Osteocyte (in vitro differentiated cells): ENCODE measurements around the gene AVP. TPM values are rescaled to one million over a fixed set of nuclear protein-coding genes. Genes with fewer than 3 reads are reported as not detected.

Experiments
- DNase-seq: peaks from one replicate; pipeline ENCODE4 v3.0.0; 2021; ENCODE audit warnings: mixed read lengths; ENCODE audit not compliant: unreplicated experiment; ENCODE audit errors: extremely low spot score
- H3K27ac Mint-ChIP-seq: one replicate; pipeline ENCODE4 v1.8.0; 2021; ENCODE audit warnings: mild to moderate bottlenecking, mixed read lengths; ENCODE audit not compliant: unreplicated experiment
- H3K27me3 Mint-ChIP-seq: one replicate; pipeline ENCODE4 v1.8.0; 2021; ENCODE audit warnings: mixed read lengths; ENCODE audit not compliant: unreplicated experiment
- H3K36me3 Mint-ChIP-seq: one replicate; pipeline ENCODE4 v1.8.0; 2021; ENCODE audit warnings: mixed read lengths; ENCODE audit not compliant: unreplicated experiment
- H3K4me1 Mint-ChIP-seq: one replicate; pipeline ENCODE4 v1.8.0; 2021; ENCODE audit warnings: mixed read lengths; ENCODE audit not compliant: unreplicated experiment
- H3K4me3 Mint-ChIP-seq: one replicate; pipeline ENCODE4 v1.8.0; 2021; ENCODE audit warnings: mild to moderate bottlenecking, moderate library complexity, mixed read lengths; ENCODE audit not compliant: unreplicated experiment
- H3K9me3 Mint-ChIP-seq: one replicate; pipeline ENCODE4 v1.8.0; 2021; ENCODE audit warnings: mixed read lengths; ENCODE audit not compliant: unreplicated experiment
- CTCF ChIP-seq: fragments of 200-600 bp; sonication (generic); IDR thresholded peaks from 2 replicates; pipeline ENCODE4 v1.5.0; 2021; ENCODE audit warnings: antibody characterized with exemption, mild to moderate bottlenecking, moderate library complexity
- total RNA-seq: library from RNA; stranded (reverse); gene quantifications from 2 replicates; pipeline ENCODE4 v1.2.1, GENCODE V29; 2021

AVP gene
- total RNA-seq, 1 donor from 2014 or later, result not detected

- Mint-ChIP-seq H3K27ac (no peak overlapping the region), H3K36me3 (no peaks in the 10 kb centered on the region), H3K9me3 (no peaks in the 10 kb centered on the region), H3K27me3 (peaks cover 7% of the 10 kb centered on the region), H3K4me3 (no peak overlapping the region), H3K4me1 (no peaks in the 10 kb centered on the region)
- TF ChIP-seq CTCF, result no peak
- DNase-seq, result no peak
These were observed 11.8 kb downstream of the AVP start for GRCh38 chr20:3072530-3073250.

GRCh38 chr20:3071610-3072529, 12.7 kb downstream of the AVP start, which contains the start of gene OXT:
Gene OXT, plus strand, starts transcription at chr20:3071620. Its CDS starts 36 bp downstream, at chr20:3071656.
- DNase-seq, result no peak
- TF ChIP-seq CTCF, result no peak
- no peaks in the 10 kb centered on the region for H3K4me1 Mint-ChIP-seq
- H3K36me3 Mint-ChIP-seq, result no peaks in the 10 kb centered on the region
- H3K27ac Mint-ChIP-seq, result no peak within 1 kb of the TSS
- H3K27me3 Mint-ChIP-seq, result peaks cover 12% of the 10 kb centered on the region
- no peak within 1 kb of the TSS for H3K4me3 Mint-ChIP-seq
- H3K9me3 Mint-ChIP-seq, result no peaks in the 10 kb centered on the region

GRCh38 chr20:3071266-3071609, 13.3 kb downstream of the AVP start:
- TF ChIP-seq CTCF, result no peak
- Mint-ChIP-seq H3K36me3 (no peaks in the 10 kb centered on the region), H3K4me3 (no peak overlapping the region)

GRCh38 chr20:3070725-3071124, 13.8 kb downstream of the AVP start:
- no peak for TF ChIP-seq CTCF
- no peaks in the 10 kb centered on the region for H3K4me1 Mint-ChIP-seq
- no peaks in the 10 kb centered on the region for H3K36me3 Mint-ChIP-seq
- no peak overlapping the region for H3K4me3 Mint-ChIP-seq
- no peaks in the 10 kb centered on the region for H3K9me3 Mint-ChIP-seq
- DNase-seq, result no peak
- peaks cover 11% of the 10 kb centered on the region for H3K27me3 Mint-ChIP-seq
- H3K27ac Mint-ChIP-seq, result no peak overlapping the region

More at GRCh38 chr20:3071266-3071609, 13.3 kb downstream of the AVP start:
- H3K4me1 Mint-ChIP-seq, result no peaks in the 10 kb centered on the region
- H3K27ac Mint-ChIP-seq, result no peak overlapping the region
- DNase-seq, result no peak
- H3K27me3 Mint-ChIP-seq, result peaks cover 12% of the 10 kb centered on the region
- no peaks in the 10 kb centered on the region for H3K9me3 Mint-ChIP-seq
